ENCODE measurements around the gene GGA1. TPM values are rescaled to one million over a fixed set of nuclear protein-coding genes. Genes with fewer than 3 reads are reported as not detected.

The GGA1 gene
- total RNA-seq, 2 donors from 2014 or later = 85.5 to 142 TPM

DNA sequence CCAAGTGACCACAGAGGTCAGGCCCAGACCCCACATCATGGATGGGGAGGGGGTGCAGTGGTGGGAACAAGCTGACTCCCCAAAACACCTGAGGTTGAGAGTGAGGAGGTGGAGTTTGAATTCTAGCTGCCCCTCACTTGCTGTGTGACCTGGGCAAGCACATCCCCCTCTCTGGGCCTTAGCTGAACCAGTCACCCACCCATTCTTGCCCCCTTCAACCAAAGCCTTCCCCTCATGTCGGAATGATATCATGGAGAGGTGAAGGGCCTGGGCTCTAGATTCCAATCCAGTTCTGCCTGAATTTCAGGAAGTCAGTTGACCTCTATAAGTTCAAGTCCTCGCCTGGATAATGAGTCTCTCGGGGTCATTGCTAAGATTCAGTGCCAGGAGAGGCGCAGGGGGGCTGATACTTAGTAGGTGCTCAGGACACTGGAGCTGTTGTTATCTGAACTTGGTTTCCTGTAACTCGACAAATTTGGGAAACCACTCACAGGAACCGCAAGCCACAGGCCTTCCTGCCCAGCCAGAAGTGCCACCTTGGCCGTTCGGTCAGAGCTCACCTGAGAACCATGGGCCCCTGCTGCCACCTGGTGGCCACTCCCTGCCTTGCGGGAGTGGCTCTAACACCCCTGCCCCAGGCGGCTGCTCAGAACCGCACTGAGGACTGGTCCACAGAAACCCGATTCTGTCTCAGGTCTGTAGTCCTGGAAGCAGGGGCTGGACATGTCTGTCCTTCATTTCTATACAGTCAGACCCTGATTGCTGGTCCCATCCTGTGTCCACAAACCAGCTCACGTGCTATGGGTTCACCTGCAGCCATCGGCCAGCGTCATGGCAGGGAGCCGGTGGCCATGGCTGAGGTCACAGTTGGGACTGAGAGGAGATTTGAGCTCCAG, 41.5 kb upstream of the GGA1 start:
- no peaks in the 10 kb centered on the region for H3K36me3 Mint-ChIP-seq
- peak; percentile 93 for DNase-seq (ENCODE audit: low spot score)
- H3K4me3 Mint-ChIP-seq = peak overlapping the region; percentile 80
- H3K9me3 Mint-ChIP-seq = no peaks in the 10 kb centered on the region
- ATAC-seq = peak; percentile 87 to 89
- peaks cover 10 to 12% of the 10 kb centered on the region in 2 donors for H3K27me3 Mint-ChIP-seq
- H3K4me1 Mint-ChIP-seq (ENCODE audit: low read depth in 2 of 2) = peaks cover 18 to 30% of the 10 kb centered on the region in 2 donors
- peak overlapping the region; percentile 82 to 84 for H3K27ac Mint-ChIP-seq

GRCh38 chr22:37568012-37568411, 40.6 kb upstream of the GGA1 start:
- ATAC-seq = no peak
- Mint-ChIP-seq H3K4me3 (no peak overlapping the region), H3K36me3 (no peaks in the 10 kb centered on the region), H3K27ac (peak overlapping the region; percentile 82 to 84), H3K9me3 (no peaks in the 10 kb centered on the region), H3K4me1 (ENCODE audit: low read depth in 2 of 2) (peaks cover 18 to 24% of the 10 kb centered on the region in 2 donors), H3K27me3 (peaks cover 6 to 10% of the 10 kb centered on the region in 2 donors)
- no peak for DNase-seq (ENCODE audit: low spot score)

GRCh38 chr22:37568448-37569008, 40.1 kb upstream of the GGA1 start:
- H3K4me3 Mint-ChIP-seq = no peak overlapping the region
- no peak for ATAC-seq
- H3K4me1 Mint-ChIP-seq (ENCODE audit: low read depth in 2 of 2) = peaks cover 18% of the 10 kb centered on the region in 2 donors
- no peak for DNase-seq (ENCODE audit: low spot score)
- H3K9me3 Mint-ChIP-seq = no peaks in the 10 kb centered on the region
- no peak overlapping the region for H3K27ac Mint-ChIP-seq
- no peaks in the 10 kb centered on the region for H3K36me3 Mint-ChIP-seq
- H3K27me3 Mint-ChIP-seq = peaks cover 1 to 5% of the 10 kb centered on the region in 2 donors

DNA sequence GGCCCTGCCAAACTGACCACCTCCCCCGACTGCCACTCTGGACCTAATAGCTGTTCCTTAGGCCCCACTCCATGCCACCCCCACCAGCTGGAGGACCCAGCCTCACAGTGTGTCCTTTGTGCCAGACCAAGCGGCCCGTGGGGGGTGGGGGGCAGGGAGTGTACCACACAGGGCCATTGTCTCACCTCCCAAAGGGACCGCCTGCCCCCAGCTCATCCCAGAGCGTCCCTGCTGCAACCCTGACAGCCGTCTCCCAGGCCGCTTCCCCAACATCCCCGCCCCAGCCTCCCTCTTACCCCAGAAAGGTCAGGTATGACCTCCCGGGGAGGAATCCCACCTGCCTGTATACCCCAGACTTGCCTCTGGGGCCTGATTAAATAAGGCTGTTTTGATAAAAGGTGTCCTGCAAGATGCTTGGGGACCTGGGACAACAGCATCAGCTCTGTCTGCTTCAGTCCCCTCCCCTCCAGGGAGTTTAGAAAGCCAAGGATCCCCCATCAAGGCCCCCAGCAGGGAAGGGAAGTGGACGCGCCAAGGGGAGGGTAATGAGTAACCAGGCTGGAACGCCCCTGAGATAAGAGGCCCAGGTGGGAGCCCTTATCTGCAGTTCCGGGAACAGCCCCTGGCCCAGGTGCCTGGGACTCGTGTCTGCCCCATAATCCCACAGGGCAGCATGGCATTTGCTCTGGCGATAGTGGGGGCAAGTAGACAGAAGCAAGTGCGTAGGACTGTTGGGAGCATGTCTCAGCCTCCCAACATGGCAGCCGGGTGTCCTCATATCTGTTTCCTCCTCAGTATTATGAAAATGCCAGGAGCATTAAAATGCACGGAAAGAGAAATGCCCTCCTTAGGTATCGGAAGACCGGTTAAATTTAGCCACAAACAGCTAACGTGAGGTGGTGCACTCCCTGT, 39.4 kb upstream of the GGA1 start:
- H3K27ac Mint-ChIP-seq = no peak overlapping the region
- no peak for ATAC-seq

DNA sequence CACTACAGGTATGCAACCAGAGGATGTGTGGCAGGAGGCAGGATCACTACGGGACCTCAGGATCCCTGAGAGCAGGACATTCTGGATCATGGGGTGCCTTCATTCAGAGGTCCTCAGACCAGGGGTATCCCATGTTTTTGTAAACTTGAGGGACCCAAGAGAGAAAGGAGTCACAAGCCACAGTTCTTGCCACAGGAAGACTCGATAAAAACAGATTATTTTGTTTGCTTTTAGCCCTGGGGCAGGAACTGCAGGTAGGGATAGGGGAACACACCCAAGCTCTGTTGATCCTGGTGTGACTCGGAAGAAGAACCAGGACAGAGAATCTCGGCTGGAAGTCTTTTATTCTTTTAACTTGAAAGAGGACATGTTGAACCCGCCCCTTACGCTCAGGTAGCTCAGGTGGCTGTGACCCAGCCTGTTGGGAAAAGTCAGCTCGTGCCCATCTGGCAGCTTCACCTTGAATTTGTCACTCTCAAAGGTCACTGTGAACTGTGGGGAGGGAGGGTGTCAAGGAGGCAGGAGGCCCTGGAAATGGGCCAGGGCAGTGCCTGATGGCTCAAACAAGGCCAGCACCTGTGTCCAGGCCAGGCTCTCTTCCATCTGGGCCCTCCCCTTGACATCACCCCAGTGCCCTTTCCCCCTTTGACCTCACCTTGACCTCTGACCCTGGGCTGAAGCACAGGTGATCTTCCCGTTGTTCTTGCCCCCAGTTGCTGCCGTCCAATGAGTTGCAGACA, 38.5 kb upstream of the GGA1 start:
- H3K36me3 Mint-ChIP-seq = no peaks in the 10 kb centered on the region
- DNase-seq (ENCODE audit: low spot score) (no peak), ATAC-seq (no peak)
- H3K4me1 Mint-ChIP-seq (ENCODE audit: low read depth in 2 of 2) = peaks cover 20 to 22% of the 10 kb centered on the region in 2 donors
- no peaks in the 10 kb centered on the region for H3K9me3 Mint-ChIP-seq
- no peak overlapping the region for H3K27ac Mint-ChIP-seq
- H3K4me3 Mint-ChIP-seq = no peak overlapping the region
- H3K27me3 Mint-ChIP-seq = no peaks in the 10 kb centered on the region

More for the DNA sequence above, 39.4 kb upstream of the GGA1 start:
- no peak for DNase-seq (ENCODE audit: low spot score)
- H3K4me1 Mint-ChIP-seq (ENCODE audit: low read depth in 2 of 2) = peaks cover 16 to 18% of the 10 kb centered on the region in 2 donors
- no peaks in the 10 kb centered on the region for H3K27me3 Mint-ChIP-seq
- H3K9me3 Mint-ChIP-seq = no peaks in the 10 kb centered on the region
- no peak overlapping the region for H3K4me3 Mint-ChIP-seq
- no peaks in the 10 kb centered on the region for H3K36me3 Mint-ChIP-seq

GRCh38 chr22:37570661-37570976, 38.0 kb upstream of the GGA1 start:
- ATAC-seq (no peak), DNase-seq (ENCODE audit: low spot score) (no peak)
- Mint-ChIP-seq H3K36me3 (no peaks in the 10 kb centered on the region), H3K27ac (no peak overlapping the region), H3K4me1 (ENCODE audit: low read depth in 2 of 2) (peaks cover 20 to 21% of the 10 kb centered on the region in 2 donors), H3K27me3 (no peaks in the 10 kb centered on the region), H3K9me3 (no peaks in the 10 kb centered on the region), H3K4me3 (no peak overlapping the region)

DNA sequence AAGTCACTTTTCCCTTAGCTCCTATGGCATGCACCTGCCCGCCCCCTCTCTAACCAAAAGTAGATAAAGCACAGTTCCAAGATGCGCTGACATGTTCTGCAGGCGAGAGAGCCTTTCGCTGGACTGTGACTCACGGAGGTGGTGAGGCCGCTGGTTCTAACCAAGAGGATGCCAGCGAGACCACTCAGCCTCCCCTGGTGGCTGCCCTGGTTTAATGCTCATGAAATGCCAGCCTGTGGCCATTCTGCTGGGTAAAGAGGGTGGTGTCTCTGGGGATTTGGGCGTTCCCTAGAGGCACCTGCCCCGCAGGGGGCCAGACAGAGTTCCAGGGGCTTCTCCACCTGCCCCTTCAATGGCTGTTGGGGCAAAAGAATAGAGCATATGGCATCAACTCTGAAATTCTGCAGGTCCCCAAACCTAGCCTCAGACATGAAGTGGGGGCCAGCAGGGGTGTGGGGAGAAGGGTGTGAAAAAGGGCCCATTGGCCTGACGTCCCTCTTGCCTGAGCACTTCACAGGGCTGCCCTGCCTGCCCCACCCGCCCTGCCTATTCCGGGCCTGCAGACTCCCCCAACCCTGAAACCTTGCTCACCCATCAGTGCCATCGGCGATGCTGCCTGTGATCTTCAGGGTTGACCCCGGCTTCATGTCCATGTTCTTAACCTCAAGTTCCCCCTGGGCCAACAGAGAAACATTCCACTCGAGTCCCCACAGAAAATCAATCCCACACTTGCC, 37.2 kb upstream of the GGA1 start:
- H3K9me3 Mint-ChIP-seq = no peaks in the 10 kb centered on the region
- peak overlapping the region in 1 of 2 donors; percentile 28 for H3K27ac Mint-ChIP-seq

DNA sequence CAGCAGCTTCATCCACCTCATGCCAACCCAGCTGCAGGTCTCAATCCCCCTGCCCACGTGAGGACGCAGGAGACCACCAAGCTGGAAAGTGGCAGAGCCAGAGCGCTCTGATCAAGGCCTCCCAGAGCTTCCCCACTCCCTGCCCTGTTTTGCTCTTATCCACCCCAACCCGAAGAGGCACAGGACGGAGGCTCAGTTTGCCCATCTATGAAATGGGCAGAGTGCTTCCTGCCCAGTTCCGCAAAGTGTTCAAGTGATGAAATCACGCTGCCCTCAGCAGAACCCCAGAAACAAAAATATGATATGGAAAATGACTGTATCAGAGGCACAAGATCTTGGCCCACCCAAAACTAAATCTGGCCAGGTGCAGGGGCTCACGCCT, 36.7 kb upstream of the GGA1 start:
- Mint-ChIP-seq H3K4me3 (no peak overlapping the region), H3K9me3 (no peaks in the 10 kb centered on the region), H3K27ac (peak overlapping the region in 1 of 2 donors; percentile 28), H3K27me3 (no peaks in the 10 kb centered on the region), H3K4me1 (ENCODE audit: low read depth in 2 of 2) (peaks cover 7 to 11% of the 10 kb centered on the region in 2 donors), H3K36me3 (no peaks in the 10 kb centered on the region)
- no peak for ATAC-seq
- no peak for DNase-seq (ENCODE audit: low spot score)

More for the DNA sequence above, 37.2 kb upstream of the GGA1 start:
- Mint-ChIP-seq H3K27me3 (no peaks in the 10 kb centered on the region), H3K4me1 (ENCODE audit: low read depth in 2 of 2) (peaks cover 13 to 15% of the 10 kb centered on the region in 2 donors), H3K36me3 (no peaks in the 10 kb centered on the region), H3K4me3 (no peak overlapping the region)
- DNase-seq (ENCODE audit: low spot score) (no peak), ATAC-seq (no peak)

- Mint-ChIP-seq H3K9me3 (no peaks in the 10 kb centered on the region), H3K4me3 (no peak overlapping the region), H3K27me3 (peaks cover 4 to 5% of the 10 kb centered on the region in 2 donors), H3K36me3 (no peaks in the 10 kb centered on the region), H3K27ac (no peak overlapping the region), H3K4me1 (ENCODE audit: low read depth in 2 of 2) (peaks cover 16 to 18% of the 10 kb centered on the region in 2 donors)
- DNase-seq (ENCODE audit: low spot score) (no peak), ATAC-seq (no peak)
Observed at GRCh38 chr22:37575490-37576003, 33.1 kb upstream of the GGA1 start.

DNA sequence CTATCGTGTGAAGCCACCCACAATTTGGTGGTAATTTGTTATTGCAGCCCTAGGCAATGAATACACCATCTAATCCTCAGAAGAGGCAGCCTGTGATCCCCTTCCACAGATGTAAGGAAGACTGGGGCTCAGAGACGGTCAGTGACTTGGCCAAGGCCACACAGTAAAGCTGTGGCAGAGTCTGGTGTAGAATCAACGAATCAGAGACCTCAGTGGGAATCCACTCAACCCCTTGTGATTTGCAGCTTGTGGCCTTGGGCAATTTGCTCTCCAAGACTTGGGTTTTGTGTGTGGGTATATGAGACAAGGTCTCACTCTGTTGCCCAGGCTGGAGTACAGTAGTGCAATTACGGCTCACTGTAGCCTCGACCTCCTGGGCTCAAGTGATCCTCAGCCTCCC, 30.6 kb upstream of the GGA1 start:
- no peak for DNase-seq (ENCODE audit: low spot score)
- no peak for ATAC-seq
- no peak overlapping the region for H3K27ac Mint-ChIP-seq
- peaks cover 17 to 20% of the 10 kb centered on the region in 2 donors for H3K4me1 Mint-ChIP-seq (ENCODE audit: low read depth in 2 of 2)
- H3K36me3 Mint-ChIP-seq = no peaks in the 10 kb centered on the region
- no peak overlapping the region for H3K4me3 Mint-ChIP-seq
- H3K9me3 Mint-ChIP-seq = no peaks in the 10 kb centered on the region
- peaks cover 8 to 12% of the 10 kb centered on the region in 2 donors for H3K27me3 Mint-ChIP-seq

DNA sequence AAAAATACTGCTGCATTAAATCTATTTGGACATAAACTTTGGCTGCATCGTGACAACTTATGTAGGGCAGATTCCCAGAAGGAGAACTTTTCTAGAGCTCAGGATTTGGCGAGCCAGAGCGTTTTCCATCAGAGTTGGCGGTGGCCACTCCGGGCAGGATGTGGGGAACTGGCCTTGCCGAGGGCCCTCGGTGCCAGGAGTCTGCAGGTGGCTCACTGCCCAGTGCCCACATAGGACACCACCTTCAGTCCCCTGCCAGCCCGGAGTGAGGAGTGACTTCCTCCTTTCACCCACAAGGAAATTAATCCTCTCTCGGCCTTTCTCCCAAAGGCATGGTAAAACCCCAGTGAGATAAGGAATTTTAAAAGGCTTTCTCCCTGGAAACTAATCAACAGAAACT, 27.1 kb upstream of the GGA1 start:
- Mint-ChIP-seq H3K4me3 (no peak overlapping the region), H3K27me3 (peaks cover 12 to 21% of the 10 kb centered on the region in 2 donors), H3K9me3 (no peaks in the 10 kb centered on the region), H3K36me3 (no peaks in the 10 kb centered on the region), H3K4me1 (ENCODE audit: low read depth in 2 of 2) (peaks cover 13 to 15% of the 10 kb centered on the region in 2 donors), H3K27ac (no peak overlapping the region)
- ATAC-seq (no peak), DNase-seq (ENCODE audit: low spot score) (no peak)

- DNase-seq (ENCODE audit: low spot score) (no peak), ATAC-seq (no peak)
- H3K27ac Mint-ChIP-seq = no peak overlapping the region
- no peaks in the 10 kb centered on the region for H3K9me3 Mint-ChIP-seq
- H3K27me3 Mint-ChIP-seq = peaks cover 10 to 21% of the 10 kb centered on the region in 2 donors
- peaks cover 11 to 12% of the 10 kb centered on the region in 2 donors for H3K4me1 Mint-ChIP-seq (ENCODE audit: low read depth in 2 of 2)
- no peaks in the 10 kb centered on the region for H3K36me3 Mint-ChIP-seq
- H3K4me3 Mint-ChIP-seq = no peak overlapping the region
Observed at GRCh38 chr22:37582526-37582925, 26.1 kb upstream of the GGA1 start.

All from natural killer cell treated with Interleukin-12 subunit alpha and Interleukin-12 subunit beta and Interleukin-15 and Interleukin-18, amount 100 ng/mL, for 72 hours (primary cell).